Measurements from ENCODE around the gene TTC39B.

DNA sequence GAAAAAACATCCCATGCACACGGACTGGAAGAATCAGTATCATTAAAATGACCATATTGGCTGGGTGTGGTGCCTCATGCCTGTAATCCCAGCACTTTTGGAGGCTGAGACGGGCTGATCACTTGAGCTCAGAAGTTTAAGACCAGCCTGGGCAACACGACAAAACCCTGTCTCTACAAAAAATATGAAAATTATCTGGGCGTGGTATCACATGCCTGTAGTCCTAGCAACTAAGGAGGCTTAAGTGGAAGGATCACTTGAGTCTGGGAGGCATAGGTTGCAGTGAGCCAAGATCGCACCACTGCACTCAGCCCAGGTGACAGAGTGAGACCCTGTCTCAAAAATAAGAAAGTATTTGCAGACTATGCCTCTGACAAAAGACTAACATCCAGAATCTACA is 68.4 kb downstream of the TTC39B start:
- TF ChIP-seq, protein P1, sequence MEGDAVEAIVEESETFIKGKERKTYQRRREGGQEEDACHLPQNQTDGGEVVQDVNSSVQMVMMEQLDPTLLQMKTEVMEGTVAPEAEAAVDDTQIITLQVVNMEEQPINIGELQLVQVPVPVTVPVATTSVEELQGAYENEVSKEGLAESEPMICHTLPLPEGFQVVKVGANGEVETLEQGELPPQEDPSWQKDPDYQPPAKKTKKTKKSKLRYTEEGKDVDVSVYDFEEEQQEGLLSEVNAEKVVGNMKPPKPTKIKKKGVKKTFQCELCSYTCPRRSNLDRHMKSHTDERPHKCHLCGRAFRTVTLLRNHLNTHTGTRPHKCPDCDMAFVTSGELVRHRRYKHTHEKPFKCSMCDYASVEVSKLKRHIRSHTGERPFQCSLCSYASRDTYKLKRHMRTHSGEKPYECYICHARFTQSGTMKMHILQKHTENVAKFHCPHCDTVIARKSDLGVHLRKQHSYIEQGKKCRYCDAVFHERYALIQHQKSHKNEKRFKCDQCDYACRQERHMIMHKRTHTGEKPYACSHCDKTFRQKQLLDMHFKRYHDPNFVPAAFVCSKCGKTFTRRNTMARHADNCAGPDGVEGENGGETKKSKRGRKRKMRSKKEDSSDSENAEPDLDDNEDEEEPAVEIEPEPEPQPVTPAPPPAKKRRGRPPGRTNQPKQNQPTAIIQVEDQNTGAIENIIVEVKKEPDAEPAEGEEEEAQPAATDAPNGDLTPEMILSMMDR (IDR thresholded peaks at IDR 0.05; ENCODE audit: extremely low read depth in 1 of 2, insufficient read depth in 1 of 2, low read depth in 1 of 2, low read length in 2 of 2): no peak
- TF ChIP-seq POLR2AphosphoS5 (IDR thresholded peaks at IDR 0.05; ENCODE audit: insufficient read depth, low read depth, low read length): no peak

All from endothelial cell of umbilical vein (primary cell).